HL-60 (cell line): Measurements from ENCODE around the gene SFXN3.

Experiments
- DNase-seq, 2 experiments: peaks; one replicate each; pipeline ENCODE4 v3.0.0-alpha.2; 2010 to 2020; ENCODE audit warnings: low read depth in 1 of 2, low spot score in 1 of 2
- H3K27ac ChIP-seq: fragments of 250-450 bp; sonication (Bioruptor Pico); replicated peaks from 2 replicates; pipeline ENCODE4 v1.5.1; 2020; ENCODE audit warnings: mild to moderate bottlenecking, moderate library complexity
- H3K27me3 ChIP-seq: fragments of 250-450 bp; sonication (Bioruptor Pico); 2 replicates; pipeline ENCODE4 v1.5.1; 2021; ENCODE audit warnings: mild to moderate bottlenecking, moderate library complexity; ENCODE audit not compliant: insufficient read depth, poor library complexity, severe bottlenecking
- H3K4me3 ChIP-seq: replicated peaks from 2 replicates; pipeline ENCODE4 v1.5.1; 2011; ENCODE audit warnings: mild to moderate bottlenecking, control low read depth, low read length; ENCODE audit not compliant: insufficient read depth
- CTCF ChIP-seq: IDR thresholded peaks from one replicate; pipeline ENCODE4 v1.5.1; 2011; ENCODE audit warnings: low read length, control low read depth, inconsistent platforms; ENCODE audit not compliant: insufficient read depth
- GABPA ChIP-seq: IDR thresholded peaks from 2 replicates; pipeline ENCODE4 v1.6.1; 2012; ENCODE audit warnings: low read depth
- POLR2AphosphoS5 ChIP-seq: IDR thresholded peaks from 2 replicates; pipeline ENCODE4 v1.6.1; 2012; ENCODE audit warnings: low read depth
- REST ChIP-seq: IDR thresholded peaks from 2 replicates; pipeline ENCODE4 v1.6.1; 2012; ENCODE audit warnings: low read depth; ENCODE audit not compliant: insufficient replicate concordance
- SPI1 ChIP-seq: IDR thresholded peaks from 2 replicates; pipeline ENCODE4 v1.6.1; 2012; ENCODE audit warnings: low read depth, mild to moderate bottlenecking, borderline replicate concordance

Gene SFXN3

GRCh38 chr10:101047268-101047667 is 16.2 kb downstream of the SFXN3 start:
- H3K27me3 ChIP-seq = peaks cover 2% of the 10 kb centered on the region
- no peak for TF ChIP-seq GABPA
- no peak for TF ChIP-seq REST
- TF ChIP-seq SPI1 = no peak
- TF ChIP-seq CTCF = no peak
- no peak for TF ChIP-seq POLR2AphosphoS5
- H3K4me3 ChIP-seq = no peak overlapping the region
- H3K27ac ChIP-seq = no peak overlapping the region
- no peak for DNase-seq

GRCh38 chr10:101047961-101048892 is 17.2 kb downstream of the SFXN3 start:
- DNase-seq = no peak
- peaks cover 2% of the 10 kb centered on the region for H3K27me3 ChIP-seq
- no peak overlapping the region for H3K27ac ChIP-seq
- no peak overlapping the region for H3K4me3 ChIP-seq
- TF ChIP-seq REST (no peak), GABPA (no peak), SPI1 (no peak), CTCF (no peak), POLR2AphosphoS5 (no peak)

GRCh38 chr10:101050208-101051069 is 19.4 kb downstream of the SFXN3 start:
- TF ChIP-seq POLR2AphosphoS5 (no peak), GABPA (no peak), SPI1 (no peak), CTCF (peak; percentile 52), REST (no peak)
- Histone ChIP-seq H3K27me3 (peaks cover 2% of the 10 kb centered on the region), H3K27ac (no peak overlapping the region), H3K4me3 (no peak overlapping the region)
- peak in 1 of 2 experiments; percentile 64 for DNase-seq
